Osteoblast (primary cell): ENCODE measurements around the gene COL4A2. TPM values are rescaled to one million over a fixed set of nuclear protein-coding genes. Genes with fewer than 3 reads are reported as not detected.

Experiments
- DNase-seq: peaks from one replicate; pipeline ENCODE4 v3.0.0; 2011; ENCODE audit warnings: low spot score, mixed read lengths; ENCODE audit not compliant: insufficient read length; ENCODE audit errors: missing footprints
- H2AFZ ChIP-seq: 2 replicates; pipeline ENCODE4 v1.6.0; 2011; ENCODE audit warnings: mild to moderate bottlenecking, low read length
- H3K27ac ChIP-seq: 2 replicates; pipeline ENCODE4 v1.5.1; 2011; ENCODE audit warnings: mild to moderate bottlenecking, low read depth, low read length, moderate library complexity
- H3K27me3 ChIP-seq: 2 replicates; pipeline ENCODE4 v1.6.0; 2012; ENCODE audit warnings: mild to moderate bottlenecking, control low read depth, inconsistent platforms, low read length, moderate library complexity; ENCODE audit not compliant: insufficient read depth
- H3K36me3 ChIP-seq: 2 replicates; pipeline ENCODE4 v1.5.1; 2011; ENCODE audit warnings: mild to moderate bottlenecking, low read length, control low read depth, moderate library complexity; ENCODE audit not compliant: insufficient read depth
- H3K4me1 ChIP-seq: 2 replicates; pipeline ENCODE4 v1.5.1; 2011; ENCODE audit warnings: mild to moderate bottlenecking, low read length, control low read depth, moderate library complexity; ENCODE audit not compliant: insufficient read depth
- H3K4me2 ChIP-seq: 2 replicates; pipeline ENCODE4 v1.6.0; 2011; ENCODE audit warnings: mild to moderate bottlenecking, low read length; ENCODE audit not compliant: insufficient read depth
- H3K4me3 ChIP-seq: fragments of 200-600 bp; sonication (generic); 3 replicates; pipeline ENCODE4 v1.5.1; 2012; ENCODE audit warnings: mild to moderate bottlenecking, low read length, inconsistent platforms; ENCODE audit not compliant: insufficient read depth
- H3K79me2 ChIP-seq: 2 replicates; pipeline ENCODE4 v1.6.0; 2012; ENCODE audit warnings: mild to moderate bottlenecking, low read length, control low read depth, inconsistent platforms; ENCODE audit not compliant: insufficient read depth
- H3K9me3 ChIP-seq: 2 replicates; pipeline ENCODE4 v1.5.1; 2011; ENCODE audit warnings: low read depth, low read length, control low read depth
- H4K20me1 ChIP-seq: 2 replicates; pipeline ENCODE4 v1.6.0; 2012; ENCODE audit warnings: mild to moderate bottlenecking, low read length, control low read depth; ENCODE audit not compliant: insufficient read depth
- total RNA-seq: library from RNA; depleted of rRNA; stranded (reverse); fragments of >200 nt; gene quantifications from 2 replicates; pipeline ENCODE4 v1.2.3, GENCODE V29; 2012
- TF ChIP-seq, protein P1 (sequence below): IDR thresholded peaks from 2 replicates; pipeline ENCODE4 v1.5.1; 2011; ENCODE audit warnings: mild to moderate bottlenecking, low read depth, low read length, moderate library complexity; ENCODE audit errors: extremely low read depth

The COL4A2 gene
- total RNA-seq, 1 donor = 267 TPM

DNA sequence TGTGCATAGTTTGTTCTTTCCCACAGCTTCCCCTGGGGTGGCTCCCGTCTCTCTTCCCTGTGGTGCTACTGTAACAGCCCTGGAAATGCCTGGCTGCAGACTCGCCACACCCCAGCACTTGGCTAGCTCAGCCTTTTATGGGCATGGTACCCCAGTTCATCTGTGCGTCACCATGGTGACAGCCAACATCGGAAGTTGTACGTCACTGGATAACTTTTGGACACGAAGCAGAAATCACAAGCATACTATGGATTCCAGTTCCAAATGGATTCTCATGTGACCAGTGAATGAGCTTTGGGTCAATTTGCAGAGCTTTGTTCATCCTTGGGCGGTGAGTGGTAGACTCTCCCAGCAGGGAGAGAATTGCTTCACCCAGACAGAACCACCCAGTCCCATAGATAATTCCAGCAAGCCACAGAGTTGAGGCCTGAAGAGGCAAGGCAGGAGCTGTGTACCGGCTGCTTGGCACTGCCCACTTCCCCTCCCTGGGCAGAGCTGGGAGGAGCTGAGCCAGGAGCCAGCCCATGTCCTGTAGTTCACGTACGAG, 54.4 kb downstream of the COL4A2 start:
- H3K4me1 ChIP-seq = peaks cover 23% of the 10 kb centered on the region
- DNase-seq = peak; percentile 95
- H3K9me3 ChIP-seq = no peaks in the 10 kb centered on the region
- H3K27ac ChIP-seq = peak overlapping the region; percentile 94
- TF ChIP-seq, protein P1, sequence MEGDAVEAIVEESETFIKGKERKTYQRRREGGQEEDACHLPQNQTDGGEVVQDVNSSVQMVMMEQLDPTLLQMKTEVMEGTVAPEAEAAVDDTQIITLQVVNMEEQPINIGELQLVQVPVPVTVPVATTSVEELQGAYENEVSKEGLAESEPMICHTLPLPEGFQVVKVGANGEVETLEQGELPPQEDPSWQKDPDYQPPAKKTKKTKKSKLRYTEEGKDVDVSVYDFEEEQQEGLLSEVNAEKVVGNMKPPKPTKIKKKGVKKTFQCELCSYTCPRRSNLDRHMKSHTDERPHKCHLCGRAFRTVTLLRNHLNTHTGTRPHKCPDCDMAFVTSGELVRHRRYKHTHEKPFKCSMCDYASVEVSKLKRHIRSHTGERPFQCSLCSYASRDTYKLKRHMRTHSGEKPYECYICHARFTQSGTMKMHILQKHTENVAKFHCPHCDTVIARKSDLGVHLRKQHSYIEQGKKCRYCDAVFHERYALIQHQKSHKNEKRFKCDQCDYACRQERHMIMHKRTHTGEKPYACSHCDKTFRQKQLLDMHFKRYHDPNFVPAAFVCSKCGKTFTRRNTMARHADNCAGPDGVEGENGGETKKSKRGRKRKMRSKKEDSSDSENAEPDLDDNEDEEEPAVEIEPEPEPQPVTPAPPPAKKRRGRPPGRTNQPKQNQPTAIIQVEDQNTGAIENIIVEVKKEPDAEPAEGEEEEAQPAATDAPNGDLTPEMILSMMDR = no peak
- H3K79me2 ChIP-seq = peaks cover 16% of the 10 kb centered on the region
- peak overlapping the region; percentile 17 for H3K4me2 ChIP-seq
- no peaks in the 10 kb centered on the region for H4K20me1 ChIP-seq
- H3K27me3 ChIP-seq = no peaks in the 10 kb centered on the region
- no peak overlapping the region for H3K4me3 ChIP-seq
- peaks cover 45% of the 10 kb centered on the region for H3K36me3 ChIP-seq
- peak overlapping the region; percentile 36 for H2AFZ ChIP-seq

DNA sequence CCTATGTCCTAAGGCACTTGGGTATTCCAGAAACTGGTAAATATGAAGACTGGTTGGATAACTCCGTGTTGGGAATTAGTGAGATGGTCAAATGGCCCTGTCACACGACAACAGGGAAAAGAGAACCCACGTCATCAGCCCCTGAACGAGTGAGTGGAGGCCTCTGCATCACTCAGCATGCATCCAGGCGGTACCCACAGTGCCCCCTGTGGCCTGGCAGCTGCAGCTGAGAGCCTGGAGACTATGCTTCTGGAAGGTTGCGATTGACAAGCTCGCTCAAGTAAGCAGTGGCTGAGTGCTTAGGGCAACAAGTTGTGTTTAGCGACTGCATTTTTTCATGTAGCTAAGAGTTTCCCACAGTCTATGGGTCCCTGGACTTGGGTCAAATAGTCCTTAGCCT, 55.9 kb downstream of the COL4A2 start:
- no peaks in the 10 kb centered on the region for H3K27me3 ChIP-seq
- peak overlapping the region; percentile 16 for H3K27ac ChIP-seq
- peaks cover 39% of the 10 kb centered on the region for H3K36me3 ChIP-seq
- peaks cover 23% of the 10 kb centered on the region for H3K4me1 ChIP-seq
- no peak overlapping the region for H2AFZ ChIP-seq
- no peaks in the 10 kb centered on the region for H3K9me3 ChIP-seq
- H3K4me2 ChIP-seq = no peak overlapping the region
- TF ChIP-seq, protein P1 = peak; percentile 32
- peaks cover 7% of the 10 kb centered on the region for H3K79me2 ChIP-seq
- no peak for DNase-seq
- no peaks in the 10 kb centered on the region for H4K20me1 ChIP-seq
- H3K4me3 ChIP-seq = no peak overlapping the region

DNA sequence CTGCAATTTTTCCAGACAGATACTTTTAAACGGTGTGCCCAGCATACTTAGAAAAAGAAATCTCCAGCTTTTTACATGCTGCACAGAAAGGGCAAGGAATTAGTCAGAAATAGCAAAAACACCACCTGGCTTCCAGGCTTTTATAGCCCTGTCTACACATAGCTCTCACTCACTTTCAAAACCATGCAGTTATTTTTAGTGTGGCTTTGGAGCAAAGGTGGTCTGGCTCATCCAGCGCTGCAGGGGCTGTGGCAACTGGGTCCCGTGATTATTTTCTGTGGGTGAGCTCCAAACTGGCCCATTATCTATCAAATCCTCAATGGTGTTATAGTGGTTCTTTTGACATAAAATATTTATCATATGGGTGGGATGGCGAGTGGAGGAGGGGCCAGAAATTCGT, 57.0 kb downstream of the COL4A2 start:
- peaks cover 23% of the 10 kb centered on the region for H3K4me1 ChIP-seq
- no peak overlapping the region for H3K27ac ChIP-seq
- TF ChIP-seq, protein P1 = no peak

DNA sequence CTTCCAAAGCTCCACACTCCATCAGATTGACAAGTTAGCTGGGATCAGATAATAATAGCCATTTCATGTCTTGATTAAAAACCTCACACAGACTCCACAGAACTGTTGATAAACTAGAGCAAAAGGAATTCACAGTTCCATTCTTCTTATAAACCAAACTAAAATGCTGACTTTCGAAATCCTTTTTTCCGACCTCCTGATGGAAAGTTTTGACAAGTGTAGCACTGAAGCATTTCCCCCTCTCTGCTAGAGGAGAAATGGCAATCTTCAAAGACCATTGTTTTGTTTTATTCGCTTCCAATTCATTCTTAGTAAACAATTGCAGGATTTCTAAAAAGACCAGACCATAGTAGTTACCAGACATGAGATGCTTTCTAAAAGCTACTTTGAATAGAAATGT, 58.8 kb downstream of the COL4A2 start:
- Histone ChIP-seq H3K4me2 (no peak overlapping the region), H3K9me3 (no peaks in the 10 kb centered on the region), H3K27me3 (no peaks in the 10 kb centered on the region), H3K4me1 (peaks cover 13% of the 10 kb centered on the region), H3K27ac (no peak overlapping the region), H3K36me3 (peaks cover 26% of the 10 kb centered on the region), H3K4me3 (no peak overlapping the region), H4K20me1 (no peaks in the 10 kb centered on the region), H3K79me2 (peaks cover 2% of the 10 kb centered on the region), H2AFZ (no peak overlapping the region)
- no peak for DNase-seq
- TF ChIP-seq, protein P1 = no peak

More for the DNA sequence above, 57.0 kb downstream of the COL4A2 start:
- Histone ChIP-seq H3K9me3 (no peaks in the 10 kb centered on the region), H3K36me3 (peaks cover 34% of the 10 kb centered on the region), H2AFZ (no peak overlapping the region), H3K27me3 (no peaks in the 10 kb centered on the region), H4K20me1 (no peaks in the 10 kb centered on the region), H3K4me2 (no peak overlapping the region), H3K4me3 (no peak overlapping the region), H3K79me2 (peaks cover 3% of the 10 kb centered on the region)
- DNase-seq = no peak
